GM18907 (cell line): ENCODE data around the gene SERINC5.
"Not testable (repeated sequence)": the region's sequence is repeated elsewhere in the genome, so short reads cannot be mapped to it uniquely, and the experiment has no call there.

Source experiments
- ATAC-seq: cut with Tn5 transposase; IDR thresholded peaks from one replicate; pipeline ENCODE4 v1.9.1; 2021; ENCODE audit warnings: mild to moderate bottlenecking, moderate library complexity; ENCODE audit not compliant: unreplicated experiment

Gene SERINC5

GRCh38 chr5:80204808-80205614 is 50.8 kb downstream of the SERINC5 start:
- no peak for ATAC-seq

- ATAC-seq = not testable (repeated sequence)
Observed at GRCh38 chr5:80201763-80202162, 54.1 kb downstream of the SERINC5 start.

GRCh38 chr5:80198920-80199319 is 56.9 kb downstream of the SERINC5 start:
- ATAC-seq = no peak

GRCh38 chr5:80198399-80198798 is 57.4 kb downstream of the SERINC5 start:
- ATAC-seq = no peak

GRCh38 chr5:80195837-80196400 is 59.9 kb downstream of the SERINC5 start:
- ATAC-seq = no peak

GRCh38 chr5:80194468-80194867 is 61.4 kb downstream of the SERINC5 start:
- no peak for ATAC-seq

GRCh38 chr5:80193401-80193800 is 62.4 kb downstream of the SERINC5 start:
- ATAC-seq = no peak

GRCh38 chr5:80192507-80193241 is 63.2 kb downstream of the SERINC5 start:
- no peak for ATAC-seq

GRCh38 chr5:80191991-80192398 is 63.9 kb downstream of the SERINC5 start:
- no peak for ATAC-seq

- ATAC-seq = no peak
Observed at GRCh38 chr5:80191397-80191796, 64.5 kb downstream of the SERINC5 start.

- no peak for ATAC-seq
Observed at GRCh38 chr5:80190960-80191359, 64.9 kb downstream of the SERINC5 start.

GRCh38 chr5:80189701-80190100 is 66.1 kb downstream of the SERINC5 start:
- ATAC-seq = no peak

- ATAC-seq = no peak
Observed at GRCh38 chr5:80189201-80189600, 66.6 kb downstream of the SERINC5 start.

GRCh38 chr5:80187421-80188090 is 68.3 kb downstream of the SERINC5 start:
- ATAC-seq = no peak

- ATAC-seq = not testable (repeated sequence)
Observed at GRCh38 chr5:80185535-80185934, 70.3 kb downstream of the SERINC5 start.

GRCh38 chr5:80185095-80185494 is 70.8 kb downstream of the SERINC5 start:
- ATAC-seq = no peak

GRCh38 chr5:80184235-80185023 is 71.4 kb downstream of the SERINC5 start:
- ATAC-seq = no peak

- not testable (repeated sequence) for ATAC-seq
Observed at GRCh38 chr5:80183728-80184234, 72.1 kb downstream of the SERINC5 start.

GRCh38 chr5:80182809-80183580 is 72.9 kb downstream of the SERINC5 start:
- ATAC-seq = no peak
